HFFc6 (cell line): Measurements from ENCODE around the gene CCDC187. TPM values are rescaled to one million over a fixed set of nuclear protein-coding genes. Genes with fewer than 3 reads are reported as not detected.

Experiments
- DNase-seq: peaks from one replicate; pipeline ENCODE4 v3.0.0-alpha.2; 2018
- H3K27ac Mint-ChIP-seq: 2 replicates; pipeline ENCODE4 v1.8.0; 2020; ENCODE audit warnings: mild to moderate bottlenecking, mixed read lengths
- H3K27me3 Mint-ChIP-seq: 2 replicates; pipeline ENCODE4 v1.8.0; 2021; ENCODE audit warnings: mild to moderate bottlenecking, moderate library complexity, mixed read lengths; ENCODE audit not compliant: insufficient read depth
- H3K36me3 Mint-ChIP-seq: 2 replicates; pipeline ENCODE4 v1.8.0; 2021; ENCODE audit warnings: low read depth, mixed read lengths
- H3K4me1 Mint-ChIP-seq: 2 replicates; pipeline ENCODE4 v1.8.0; 2020; ENCODE audit warnings: low read depth, mixed read lengths
- H3K4me3 Mint-ChIP-seq: 2 replicates; pipeline ENCODE4 v1.8.0; 2020; ENCODE audit warnings: mild to moderate bottlenecking, moderate library complexity, mixed read lengths
- H3K9me3 Mint-ChIP-seq: 2 replicates; pipeline ENCODE4 v1.8.0; 2020; ENCODE audit warnings: mild to moderate bottlenecking, mixed read lengths
- total RNA-seq, 6 experiments: library from RNA; stranded (reverse); fragmentation: NEBNext Ultra II Directional; extraction: Animal tissue kit (Norgen Biotek cat#: 25700); gene quantifications; 2 replicates in 1 of 6; 3 replicates in 5 of 6; pipeline ENCODE4 v1.2.3, GENCODE V29; 2021
- TF ChIP-seq, protein P1 (sequence below): fragments of 200-600 bp; sonication (generic); IDR thresholded peaks from 2 replicates; pipeline ENCODE4 v1.5.0; 2021; ENCODE audit warnings: antibody characterized with exemption, mild to moderate bottlenecking

Gene CCDC187
- total RNA-seq, 6 experiments from 2014 or later = not detected

DNA sequence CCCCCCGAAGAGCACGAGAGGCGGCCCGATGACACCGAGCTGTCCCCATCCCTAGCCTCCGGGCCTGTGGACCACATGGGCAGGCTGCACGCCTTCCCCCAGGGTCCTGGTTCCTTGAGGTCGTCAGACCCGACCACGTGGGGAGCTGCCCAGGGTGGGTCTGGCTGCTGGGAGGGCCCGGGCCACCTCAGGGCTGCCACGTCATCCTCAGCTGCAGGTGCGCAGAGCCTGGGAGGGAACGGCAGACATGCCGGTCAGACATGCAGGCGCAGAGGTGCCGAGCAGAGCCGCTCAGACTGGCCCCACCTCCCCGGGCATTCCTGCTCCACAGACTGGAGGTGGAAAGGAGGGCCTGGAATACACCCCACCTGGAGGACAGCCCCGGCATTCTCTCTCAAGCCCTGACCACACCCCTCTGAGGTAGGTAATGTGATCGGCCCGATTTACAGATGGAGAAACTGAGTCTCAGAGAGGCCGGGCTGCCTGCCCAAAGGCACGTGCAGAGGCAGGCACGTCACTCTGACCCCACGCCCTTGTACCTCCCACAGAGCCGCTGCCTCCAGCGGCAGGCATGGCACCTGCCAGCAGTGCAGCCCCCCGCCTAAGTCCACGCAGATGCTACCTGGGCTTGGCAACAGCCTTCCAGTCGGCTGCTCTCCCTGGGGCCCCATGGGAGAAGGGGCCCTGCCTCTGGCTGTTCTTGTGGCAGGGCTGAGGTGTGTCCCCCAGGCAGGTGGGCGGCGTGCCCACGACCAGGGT lies 649 bp downstream of the CCDC187 start:
- Mint-ChIP-seq H3K9me3 (no peaks in the 10 kb centered on the region), H3K36me3 (no peaks in the 10 kb centered on the region), H3K4me3 (no peak overlapping the region), H3K4me1 (no peaks in the 10 kb centered on the region), H3K27me3 (peaks cover 23% of the 10 kb centered on the region; the same call in 1 of the 2 replicates), H3K27ac (no peak overlapping the region)
- TF ChIP-seq, protein P1, sequence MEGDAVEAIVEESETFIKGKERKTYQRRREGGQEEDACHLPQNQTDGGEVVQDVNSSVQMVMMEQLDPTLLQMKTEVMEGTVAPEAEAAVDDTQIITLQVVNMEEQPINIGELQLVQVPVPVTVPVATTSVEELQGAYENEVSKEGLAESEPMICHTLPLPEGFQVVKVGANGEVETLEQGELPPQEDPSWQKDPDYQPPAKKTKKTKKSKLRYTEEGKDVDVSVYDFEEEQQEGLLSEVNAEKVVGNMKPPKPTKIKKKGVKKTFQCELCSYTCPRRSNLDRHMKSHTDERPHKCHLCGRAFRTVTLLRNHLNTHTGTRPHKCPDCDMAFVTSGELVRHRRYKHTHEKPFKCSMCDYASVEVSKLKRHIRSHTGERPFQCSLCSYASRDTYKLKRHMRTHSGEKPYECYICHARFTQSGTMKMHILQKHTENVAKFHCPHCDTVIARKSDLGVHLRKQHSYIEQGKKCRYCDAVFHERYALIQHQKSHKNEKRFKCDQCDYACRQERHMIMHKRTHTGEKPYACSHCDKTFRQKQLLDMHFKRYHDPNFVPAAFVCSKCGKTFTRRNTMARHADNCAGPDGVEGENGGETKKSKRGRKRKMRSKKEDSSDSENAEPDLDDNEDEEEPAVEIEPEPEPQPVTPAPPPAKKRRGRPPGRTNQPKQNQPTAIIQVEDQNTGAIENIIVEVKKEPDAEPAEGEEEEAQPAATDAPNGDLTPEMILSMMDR = no peak
- DNase-seq = no peak

DNA sequence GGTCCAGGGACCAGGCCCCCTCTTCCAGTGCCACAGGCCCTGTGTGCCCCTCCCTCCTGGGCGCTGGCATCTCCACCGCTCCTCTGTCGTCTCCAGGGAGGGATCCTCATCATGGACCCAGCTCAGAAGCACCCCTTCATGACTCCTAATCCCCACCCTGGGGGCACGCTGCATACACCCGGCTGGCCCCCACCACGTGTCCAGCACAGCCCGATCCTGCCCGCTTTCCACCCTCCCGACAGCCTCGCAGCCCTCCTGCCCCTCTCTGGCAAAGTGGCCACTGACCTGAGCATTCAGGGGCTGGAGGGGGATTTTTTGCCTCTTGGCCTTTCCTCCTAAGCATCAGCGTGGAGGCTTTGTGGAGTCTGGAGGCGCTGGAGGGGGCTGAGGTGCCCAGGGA lies 1.4 kb downstream of the CCDC187 start:
- no peaks in the 10 kb centered on the region for H3K4me1 Mint-ChIP-seq
- DNase-seq = no peak
- no peak overlapping the region for H3K4me3 Mint-ChIP-seq
- no peaks in the 10 kb centered on the region for H3K9me3 Mint-ChIP-seq
- no peak overlapping the region for H3K27ac Mint-ChIP-seq
- peaks cover 23% of the 10 kb centered on the region; the same call in 1 of the 2 replicates for H3K27me3 Mint-ChIP-seq
- no peaks in the 10 kb centered on the region for H3K36me3 Mint-ChIP-seq
- TF ChIP-seq, protein P1 = no peak

DNA sequence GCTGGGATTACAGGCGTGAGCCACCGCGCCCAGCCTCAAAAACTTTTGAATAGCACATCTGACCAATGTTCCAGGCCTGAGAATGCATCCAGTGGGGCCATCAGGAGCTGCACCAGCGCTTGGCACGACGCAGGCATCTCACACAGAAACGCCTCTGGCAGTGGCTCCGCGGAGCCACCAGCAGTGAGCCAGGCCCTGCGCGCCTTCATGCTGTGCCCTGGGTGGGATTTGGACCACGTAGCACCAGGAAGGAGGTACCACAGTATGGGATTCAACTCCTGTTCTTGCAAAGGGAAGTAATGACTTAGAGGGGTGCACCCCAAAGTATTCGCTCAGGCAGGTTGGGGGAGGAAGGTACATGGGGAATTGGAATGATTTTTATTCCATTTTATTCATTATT lies 3.0 kb downstream of the CCDC187 start:
- H3K4me1 Mint-ChIP-seq = no peaks in the 10 kb centered on the region
- H3K4me3 Mint-ChIP-seq = no peak overlapping the region
- TF ChIP-seq, protein P1 = no peak
- no peak for DNase-seq
- no peak overlapping the region for H3K27ac Mint-ChIP-seq
- H3K36me3 Mint-ChIP-seq = no peaks in the 10 kb centered on the region
- peaks cover 18% of the 10 kb centered on the region for H3K27me3 Mint-ChIP-seq
- H3K9me3 Mint-ChIP-seq = no peaks in the 10 kb centered on the region

DNA sequence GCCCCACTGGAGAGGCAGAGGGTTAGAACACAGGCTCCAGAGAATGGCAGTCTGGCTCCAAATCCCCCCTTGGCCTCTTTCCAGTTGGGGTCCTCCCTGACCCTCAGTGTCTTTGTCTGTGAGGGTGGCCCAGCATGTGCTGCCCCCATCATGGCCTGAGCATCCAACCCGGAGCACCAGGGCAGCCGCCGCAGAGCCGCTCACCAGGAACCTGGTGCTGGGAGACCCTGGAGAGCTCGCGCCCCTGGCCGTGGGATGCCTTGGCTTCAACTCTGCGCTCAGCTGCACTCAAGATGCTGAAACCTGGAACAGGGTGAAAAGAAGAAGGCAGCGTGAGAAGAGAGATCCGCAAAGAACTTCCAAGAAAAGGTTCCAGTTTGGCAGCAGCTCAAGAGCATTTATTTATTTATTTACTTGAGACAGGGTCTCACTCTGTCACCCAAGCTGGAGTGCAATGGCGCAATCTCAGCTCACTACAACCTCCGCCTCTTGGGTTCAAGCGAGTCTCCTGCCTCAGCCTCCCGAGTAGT lies 3.8 kb downstream of the CCDC187 start:
- Mint-ChIP-seq H3K27me3 (peaks cover 15% of the 10 kb centered on the region), H3K9me3 (no peaks in the 10 kb centered on the region), H3K4me1 (no peaks in the 10 kb centered on the region), H3K4me3 (no peak overlapping the region), H3K27ac (no peak overlapping the region), H3K36me3 (no peaks in the 10 kb centered on the region)
- TF ChIP-seq, protein P1 = no peak
- no peak for DNase-seq

DNA sequence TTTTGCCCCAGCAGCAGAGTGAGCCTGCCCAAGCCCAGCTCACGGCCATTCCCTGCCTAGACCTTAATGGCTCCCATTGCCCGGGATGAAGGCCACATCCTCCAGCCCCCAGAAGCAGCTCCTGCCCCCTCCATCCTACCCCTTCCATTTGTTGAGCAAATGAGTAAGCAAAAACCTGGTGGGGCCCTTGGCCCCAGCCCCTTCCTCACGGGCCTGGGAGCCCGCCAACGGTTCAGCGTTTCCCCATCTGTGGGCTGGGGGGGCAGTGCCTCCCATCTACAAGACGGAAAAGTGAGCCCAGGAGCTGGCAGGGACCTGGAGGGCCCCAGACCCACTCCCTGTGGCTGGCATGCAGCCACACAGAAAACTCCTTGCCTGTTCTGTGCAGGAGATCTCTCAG lies 4.4 kb downstream of the CCDC187 start:
- DNase-seq = no peak
- TF ChIP-seq, protein P1 = no peak
- H3K36me3 Mint-ChIP-seq = no peaks in the 10 kb centered on the region
- H3K9me3 Mint-ChIP-seq = no peaks in the 10 kb centered on the region
- peaks cover 15% of the 10 kb centered on the region for H3K27me3 Mint-ChIP-seq
- H3K4me3 Mint-ChIP-seq = no peak overlapping the region
- no peaks in the 10 kb centered on the region for H3K4me1 Mint-ChIP-seq
- no peak overlapping the region for H3K27ac Mint-ChIP-seq
